Naive B cell (primary cell): Measurements from ENCODE around the gene ALPK3. TPM values are rescaled to one million over a fixed set of nuclear protein-coding genes. Genes with fewer than 3 reads are reported as not detected.
A peak's percentile ranks its signal among the peaks of the same experiment; 100 is the strongest.

ENCODE experiments used
- ATAC-seq, 2 donors: fragments of 150-1000 bp; cut with Tn5 transposase; 2 replicates each; pipeline ENCODE4 v1.10.0; 2021; ENCODE audit warnings: low read depth in 2 of 2, mild to moderate bottlenecking in 2 of 2, moderate library complexity in 2 of 2
- DNase-seq: peaks from one replicate; pipeline ENCODE4 v3.0.0; 2022
- H3K27ac Mint-ChIP-seq, 6 donors: one replicate each; pipeline ENCODE4 v1.8.0; 2020 to 2022; ENCODE audit warnings: mild to moderate bottlenecking in 6 of 6, mixed read lengths in 6 of 6, moderate library complexity in 5 of 6, inconsistent platforms in 2 of 6
- H3K27me3 Mint-ChIP-seq, 3 donors: one replicate each; pipeline ENCODE4 v1.8.0; 2021 to 2022; ENCODE audit warnings: mixed read lengths in 3 of 3, mild to moderate bottlenecking in 1 of 3
- H3K36me3 Mint-ChIP-seq, 2 donors: one replicate each; pipeline ENCODE4 v1.8.0; 2020 to 2022; ENCODE audit warnings: mixed read lengths in 2 of 2, inconsistent platforms in 1 of 2, mild to moderate bottlenecking in 1 of 2
- H3K4me1 Mint-ChIP-seq, 3 donors: one replicate each; pipeline ENCODE4 v1.8.0; 2020 to 2022; ENCODE audit warnings: mixed read lengths in 3 of 3, inconsistent platforms in 1 of 3, mild to moderate bottlenecking in 1 of 3, moderate library complexity in 1 of 3
- H3K4me3 Mint-ChIP-seq, 8 donors: one replicate each; pipeline ENCODE4 v1.8.0; 2020 to 2022; ENCODE audit warnings: mild to moderate bottlenecking in 8 of 8, mixed read lengths in 8 of 8, moderate library complexity in 8 of 8, inconsistent platforms in 2 of 8
- H3K9me3 Mint-ChIP-seq, 7 donors: one replicate each; pipeline ENCODE4 v1.8.0; 2020 to 2022; ENCODE audit warnings: mixed read lengths in 7 of 7, mild to moderate bottlenecking in 5 of 7, inconsistent platforms in 2 of 7, moderate library complexity in 1 of 7
- polyA plus RNA-seq, 6 donors: library from polyadenylated mRNA; unstranded; fragments of 300-500 nt; fragmentation: Illumina TruSeq; gene quantifications; one replicate each; pipeline ENCODE4 v1.2.3, GENCODE V29; 2021; ENCODE audit warnings: low read depth in 6 of 6

Gene ALPK3
- polyA plus RNA-seq, 6 donors from 2014 or later = 0.04 to 0.23 TPM; not detected in 4

GRCh38 chr15:84789762-84790161 is 27.4 kb upstream of the ALPK3 start:
- Mint-ChIP-seq H3K36me3 (peaks cover 11 to 30% of the 10 kb centered on the region in 2 donors), H3K4me1 (peaks cover 30 to 45% (median 36%) of the 10 kb centered on the region in 3 donors), H3K27ac (peak overlapping the region in 4 of 6 donors; percentile 3 to 65 (median 40)), H3K4me3 (no peak overlapping the region), H3K9me3 (no peaks in the 10 kb centered on the region), H3K27me3 (no peaks in the 10 kb centered on the region)
- DNase-seq = no peak
- no peak for ATAC-seq

GRCh38 chr15:84790676-84791075 is 26.5 kb upstream of the ALPK3 start:
- DNase-seq (no peak), ATAC-seq (no peak)
- peaks cover 21 to 36% (median 31%) of the 10 kb centered on the region in 3 donors for H3K4me1 Mint-ChIP-seq
- H3K27me3 Mint-ChIP-seq = no peaks in the 10 kb centered on the region
- peak overlapping the region in 1 of 8 donors; percentile 48 for H3K4me3 Mint-ChIP-seq
- peak overlapping the region; percentile 3 to 92 (median 80) for H3K27ac Mint-ChIP-seq
- no peaks in the 10 kb centered on the region for H3K9me3 Mint-ChIP-seq
- H3K36me3 Mint-ChIP-seq = peaks cover 11 to 27% of the 10 kb centered on the region in 2 donors

- H3K27me3 Mint-ChIP-seq = no peaks in the 10 kb centered on the region
- no peak for DNase-seq
- no peak for ATAC-seq
- H3K36me3 Mint-ChIP-seq = peaks cover 11 to 19% of the 10 kb centered on the region in 2 donors
- peak overlapping the region in 3 of 6 donors; percentile 24 to 62 (median 25) for H3K27ac Mint-ChIP-seq
- no peak overlapping the region for H3K4me3 Mint-ChIP-seq
- peaks cover 10 to 28% (median 25%) of the 10 kb centered on the region in 3 donors for H3K4me1 Mint-ChIP-seq
- H3K9me3 Mint-ChIP-seq = no peaks in the 10 kb centered on the region
Observed at GRCh38 chr15:84791763-84792162, 25.4 kb upstream of the ALPK3 start.

GRCh38 chr15:84793431-84794161 is 23.6 kb upstream of the ALPK3 start:
- Mint-ChIP-seq H3K4me1 (peaks cover 10 to 26% (median 15%) of the 10 kb centered on the region in 3 donors), H3K9me3 (no peaks in the 10 kb centered on the region), H3K4me3 (no peak overlapping the region), H3K36me3 (peaks cover 11 to 19% of the 10 kb centered on the region in 2 donors), H3K27ac (no peak overlapping the region), H3K27me3 (no peaks in the 10 kb centered on the region)
- ATAC-seq (no peak), DNase-seq (no peak)

GRCh38 chr15:84794162-84794547 is 23.0 kb upstream of the ALPK3 start:
- H3K36me3 Mint-ChIP-seq = peaks cover 11 to 19% of the 10 kb centered on the region in 2 donors

GRCh38 chr15:84795186-84795585 is 22.0 kb upstream of the ALPK3 start:
- H3K36me3 Mint-ChIP-seq = peaks cover 16 to 22% of the 10 kb centered on the region in 2 donors
- H3K4me1 Mint-ChIP-seq = peaks cover 7 to 22% (median 10%) of the 10 kb centered on the region in 3 donors

More at GRCh38 chr15:84794162-84794547, 23.0 kb upstream of the ALPK3 start:
- H3K9me3 Mint-ChIP-seq = no peaks in the 10 kb centered on the region
- peaks cover 10 to 24% (median 13%) of the 10 kb centered on the region in 3 donors for H3K4me1 Mint-ChIP-seq
- no peaks in the 10 kb centered on the region for H3K27me3 Mint-ChIP-seq
- DNase-seq = no peak
- ATAC-seq = no peak
- no peak overlapping the region for H3K4me3 Mint-ChIP-seq
- peak overlapping the region in 1 of 6 donors; percentile 37 for H3K27ac Mint-ChIP-seq

GRCh38 chr15:84797212-84797611 is 19.9 kb upstream of the ALPK3 start:
- DNase-seq (no peak), ATAC-seq (no peak)
- H3K27me3 Mint-ChIP-seq = no peaks in the 10 kb centered on the region
- H3K4me3 Mint-ChIP-seq = no peak overlapping the region
- peaks cover 0 to 6% (median 0%) of the 10 kb centered on the region in 3 donors for H3K4me1 Mint-ChIP-seq
- H3K9me3 Mint-ChIP-seq = no peaks in the 10 kb centered on the region
- H3K27ac Mint-ChIP-seq = no peak overlapping the region
- peaks cover 8 to 10% of the 10 kb centered on the region in 2 donors for H3K36me3 Mint-ChIP-seq

More at GRCh38 chr15:84795186-84795585, 22.0 kb upstream of the ALPK3 start:
- Mint-ChIP-seq H3K27ac (no peak overlapping the region), H3K9me3 (no peaks in the 10 kb centered on the region), H3K4me3 (no peak overlapping the region), H3K27me3 (no peaks in the 10 kb centered on the region)
- ATAC-seq = no peak
- no peak for DNase-seq

- no peaks in the 10 kb centered on the region for H3K9me3 Mint-ChIP-seq
- peaks cover 12% of the 10 kb centered on the region in 2 donors for H3K36me3 Mint-ChIP-seq
Observed at GRCh38 chr15:84797801-84798200, 19.4 kb upstream of the ALPK3 start.

GRCh38 chr15:84798436-84798946 is 18.7 kb upstream of the ALPK3 start:
- no peaks in the 10 kb centered on the region for H3K9me3 Mint-ChIP-seq
- no peak overlapping the region for H3K27ac Mint-ChIP-seq
- H3K27me3 Mint-ChIP-seq = no peaks in the 10 kb centered on the region
- DNase-seq = no peak
- peaks cover 0 to 16% (median 0%) of the 10 kb centered on the region in 3 donors for H3K4me1 Mint-ChIP-seq
- H3K36me3 Mint-ChIP-seq = peaks cover 19% of the 10 kb centered on the region in 2 donors
- ATAC-seq = no peak
- no peak overlapping the region for H3K4me3 Mint-ChIP-seq

More at GRCh38 chr15:84797801-84798200, 19.4 kb upstream of the ALPK3 start:
- H3K4me3 Mint-ChIP-seq = no peak overlapping the region
- ATAC-seq (no peak), DNase-seq (no peak)
- no peaks in the 10 kb centered on the region for H3K27me3 Mint-ChIP-seq
- peaks cover 0 to 9% (median 0%) of the 10 kb centered on the region in 3 donors for H3K4me1 Mint-ChIP-seq
- peak overlapping the region in 3 of 6 donors; percentile 6 to 93 (median 78) for H3K27ac Mint-ChIP-seq

- ATAC-seq (no peak), DNase-seq (no peak)
- Mint-ChIP-seq H3K4me3 (no peak overlapping the region), H3K4me1 (peaks cover 0 to 20% (median 0%) of the 10 kb centered on the region in 3 donors), H3K9me3 (no peaks in the 10 kb centered on the region), H3K27me3 (no peaks in the 10 kb centered on the region), H3K36me3 (peaks cover 21 to 22% of the 10 kb centered on the region in 2 donors), H3K27ac (peak overlapping the region in 1 of 6 donors; percentile 80)
Observed at GRCh38 chr15:84799511-84800187, 17.5 kb upstream of the ALPK3 start.

GRCh38 chr15:84800365-84800806 is 16.8 kb upstream of the ALPK3 start:
- Mint-ChIP-seq H3K9me3 (no peaks in the 10 kb centered on the region), H3K36me3 (peaks cover 21 to 29% of the 10 kb centered on the region in 2 donors), H3K27ac (peak overlapping the region in 1 of 6 donors; percentile 80), H3K27me3 (no peaks in the 10 kb centered on the region), H3K4me1 (peaks cover 0 to 20% (median 4%) of the 10 kb centered on the region in 3 donors), H3K4me3 (no peak overlapping the region)
- DNase-seq = no peak
- no peak for ATAC-seq

GRCh38 chr15:84804005-84804900 is 12.9 kb upstream of the ALPK3 start:
- Mint-ChIP-seq H3K27me3 (no peaks in the 10 kb centered on the region), H3K36me3 (peaks cover 21 to 29% of the 10 kb centered on the region in 2 donors), H3K27ac (peak overlapping the region in 4 of 6 donors; percentile 9 to 74 (median 50)), H3K4me3 (no peak overlapping the region), H3K4me1 (peaks cover 0 to 14% (median 4%) of the 10 kb centered on the region in 3 donors), H3K9me3 (no peaks in the 10 kb centered on the region)
- DNase-seq (no peak), ATAC-seq (no peak)
